Amniotic stem cell (primary cell): ENCODE data around the gene TM9SF2.
"Not testable (repeated sequence)": the region's sequence is repeated elsewhere in the genome, so short reads cannot be mapped to it uniquely, and the experiment has no call there.

Source experiments
- DNase-seq: peaks from one replicate; lab custom pipeline; 2025; lab: John Stamatoyannopoulos, UW

Gene TM9SF2

GRCh38 chr13:99501184-99501847, at the start of gene TM9SF2:
TSS of gene TM9SF2 (plus strand) at chr13:99501472. CDS start at chr13:99501607, 135 bp downstream.
- DNase-seq = peak; percentile 92

- DNase-seq = no peak
Observed at GRCh38 chr13:99454518-99455183, 46.6 kb upstream of the TM9SF2 start.

- DNase-seq = no peak
Observed at GRCh38 chr13:99459099-99459850, 42.0 kb upstream of the TM9SF2 start.

GRCh38 chr13:99460802-99461201, 40.5 kb upstream of the TM9SF2 start:
- not testable (repeated sequence) for DNase-seq

- no peak for DNase-seq
Observed at GRCh38 chr13:99463646-99464397, 37.5 kb upstream of the TM9SF2 start.

- no peak for DNase-seq
Observed at GRCh38 chr13:99464441-99464949, 36.8 kb upstream of the TM9SF2 start.

- DNase-seq = no peak
Observed at GRCh38 chr13:99465454-99465853, 35.8 kb upstream of the TM9SF2 start.

- DNase-seq = peak; percentile 3
Observed at GRCh38 chr13:99467764-99468163, 33.5 kb upstream of the TM9SF2 start.

- DNase-seq = no peak
Observed at GRCh38 chr13:99469041-99469440, 32.2 kb upstream of the TM9SF2 start.

- DNase-seq = no peak
Observed at GRCh38 chr13:99470027-99470426, 31.2 kb upstream of the TM9SF2 start.

GRCh38 chr13:99471221-99472121, 29.8 kb upstream of the TM9SF2 start:
- DNase-seq = no peak

- DNase-seq = no peak
Observed at GRCh38 chr13:99472122-99472440, 29.2 kb upstream of the TM9SF2 start.

GRCh38 chr13:99473515-99473914, 27.8 kb upstream of the TM9SF2 start:
- DNase-seq = no peak

GRCh38 chr13:99476648-99477047, 24.6 kb upstream of the TM9SF2 start:
- no peak for DNase-seq

GRCh38 chr13:99477493-99477892, 23.8 kb upstream of the TM9SF2 start:
- DNase-seq = no peak

- DNase-seq = no peak
Observed at GRCh38 chr13:99481366-99481765, 19.9 kb upstream of the TM9SF2 start.

- DNase-seq = no peak
Observed at GRCh38 chr13:99484473-99484872, 16.8 kb upstream of the TM9SF2 start.

GRCh38 chr13:99486996-99487395, 14.3 kb upstream of the TM9SF2 start:
- no peak for DNase-seq

- DNase-seq = no peak
Observed at GRCh38 chr13:99489028-99489427, 12.2 kb upstream of the TM9SF2 start.

- not testable (repeated sequence) for DNase-seq
Observed at GRCh38 chr13:99491750-99492149, 9.5 kb upstream of the TM9SF2 start.
